HG03460 (cell line): ENCODE data around the gene DENND1A.

Source experiments
- ATAC-seq: cut with Tn5 transposase; IDR thresholded peaks from one replicate; pipeline ENCODE4 v1.9.1; 2021; ENCODE audit not compliant: unreplicated experiment

Gene DENND1A

DNA sequence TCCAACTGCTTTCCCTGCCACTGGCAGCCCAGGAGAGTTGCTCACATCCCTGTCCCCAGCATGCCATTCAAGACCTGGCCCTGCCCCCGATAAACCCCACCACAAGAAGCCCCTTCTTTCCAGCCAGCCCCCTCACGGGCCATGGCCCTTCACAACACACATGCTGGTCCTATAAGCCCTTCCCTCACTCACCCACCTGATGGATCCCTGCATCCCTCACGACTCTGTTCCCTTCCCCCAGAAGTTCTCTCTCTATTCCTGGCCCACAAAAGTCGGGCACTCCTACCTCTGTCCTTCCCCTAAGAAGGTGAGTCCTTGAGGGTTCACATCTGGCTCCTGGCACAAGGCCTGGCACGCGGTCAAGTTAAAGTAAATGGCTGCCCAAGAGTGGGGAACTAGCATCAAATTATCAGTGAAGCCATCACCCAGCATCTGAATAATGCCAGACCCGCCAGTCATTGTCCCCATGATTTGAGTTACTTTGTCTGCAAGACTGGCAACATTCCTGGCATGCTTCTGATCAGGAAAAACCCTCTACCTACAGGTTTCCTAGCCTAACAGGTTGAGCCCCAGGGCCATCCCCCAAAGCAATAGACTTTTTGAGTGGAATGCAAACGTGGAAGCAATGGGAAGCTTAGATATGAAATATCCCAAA is 508.0 kb downstream of the DENND1A start:
- ATAC-seq: no peak

DNA sequence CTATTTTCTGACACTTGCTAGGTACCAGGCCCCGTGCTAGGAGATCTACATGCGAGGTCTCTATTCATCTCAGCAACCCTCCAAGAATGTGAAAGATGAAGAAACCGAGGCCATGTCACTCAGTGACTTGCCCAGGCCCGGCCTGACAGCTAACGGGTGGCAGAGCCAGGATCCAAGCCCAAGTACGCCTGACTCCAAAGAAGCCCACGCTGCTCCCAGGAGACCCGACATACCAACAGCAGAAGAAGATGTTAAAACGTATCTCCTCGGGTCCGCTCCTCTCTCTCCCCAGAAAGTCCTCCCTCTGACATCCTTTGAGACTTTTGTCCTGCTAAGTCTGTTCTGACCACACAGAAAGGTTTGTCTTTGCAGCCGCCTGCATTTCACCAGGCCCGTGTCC is 508.7 kb downstream of the DENND1A start:
- no peak for ATAC-seq

GRCh38 chr9:123420592-123421111 is 509.3 kb downstream of the DENND1A start:
- no peak for ATAC-seq

DNA sequence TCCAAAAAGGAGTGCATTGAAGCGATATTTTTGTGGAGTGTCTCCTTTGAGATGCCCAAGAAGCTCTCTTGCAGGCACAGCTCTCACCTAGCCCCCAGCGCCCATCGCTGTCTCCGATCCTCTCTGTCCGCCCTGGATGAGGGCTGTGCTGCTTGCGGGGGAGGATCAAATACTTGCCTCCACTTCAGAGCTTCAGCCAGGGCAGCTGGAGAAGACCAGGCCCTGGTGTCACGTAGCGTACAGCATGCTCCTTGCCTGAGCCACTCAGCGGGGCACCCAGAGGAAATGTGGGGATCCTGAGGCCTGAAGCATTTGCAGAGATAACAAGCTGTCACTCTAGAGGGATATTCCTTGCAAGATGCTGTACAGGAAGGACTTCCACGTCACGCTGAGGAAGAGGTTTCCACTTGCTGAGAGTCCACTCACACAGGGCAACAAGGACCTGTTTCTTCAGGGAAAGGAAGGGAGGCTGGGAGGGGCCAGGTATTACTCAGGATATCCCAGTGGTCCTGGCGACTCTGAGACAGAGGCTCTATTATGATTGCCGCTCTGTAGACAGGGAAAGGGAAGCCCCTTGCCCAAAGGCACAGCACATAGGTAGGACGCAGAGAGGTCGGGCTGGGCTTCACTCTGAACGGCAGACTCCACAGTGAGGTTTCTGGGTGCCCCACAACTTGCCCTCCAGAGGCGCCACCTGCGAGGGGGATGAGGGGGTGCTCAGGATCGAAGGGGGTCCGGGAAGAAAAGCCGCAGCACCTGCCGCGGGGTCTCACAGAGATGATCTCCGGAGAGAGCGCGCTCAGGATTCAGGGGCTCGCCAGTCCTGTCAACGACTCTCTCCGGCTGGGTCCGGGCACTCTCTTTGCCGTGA is 510.0 kb downstream of the DENND1A start:
- ATAC-seq: no peak

DNA sequence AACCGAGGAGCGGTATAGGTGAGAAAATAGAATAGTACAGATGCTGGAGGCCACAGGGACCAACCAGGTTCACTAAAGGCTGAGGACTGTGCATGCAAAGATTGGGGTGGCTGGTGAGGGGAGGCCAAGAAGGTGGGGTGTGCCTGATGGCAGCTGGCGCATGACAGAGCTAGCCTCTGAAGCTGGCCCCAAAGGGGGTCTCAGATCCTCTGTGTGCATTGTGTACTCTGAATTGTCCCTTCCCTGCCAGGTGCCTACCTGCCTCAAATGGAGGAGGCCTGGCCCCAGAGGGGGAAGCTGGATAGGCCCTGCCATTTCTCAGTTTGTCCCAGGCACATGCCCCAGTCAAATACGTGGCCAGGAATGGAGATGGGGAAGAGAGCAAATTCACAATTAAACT is 510.8 kb downstream of the DENND1A start:
- no peak for ATAC-seq

GRCh38 chr9:123418506-123418905 is 511.4 kb downstream of the DENND1A start:
- ATAC-seq: no peak

DNA sequence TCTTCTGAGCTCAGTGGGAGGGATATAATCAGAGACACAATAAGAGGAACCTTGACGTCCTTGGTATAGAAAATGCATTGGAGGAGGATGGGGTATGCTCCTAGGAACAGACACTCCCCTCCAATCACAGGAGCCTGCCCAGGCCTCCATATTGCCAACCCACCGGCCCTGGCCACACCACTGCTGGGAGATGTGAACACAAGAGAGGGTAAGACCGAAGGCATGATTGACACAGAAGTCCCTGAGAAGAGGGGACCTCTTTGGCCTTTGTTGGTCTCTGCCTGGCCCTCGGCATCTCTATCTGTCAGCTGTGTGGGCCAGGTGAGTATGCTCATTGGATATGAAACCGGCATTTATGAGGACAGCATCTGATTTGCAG is 511.9 kb downstream of the DENND1A start:
- ATAC-seq: no peak

DNA sequence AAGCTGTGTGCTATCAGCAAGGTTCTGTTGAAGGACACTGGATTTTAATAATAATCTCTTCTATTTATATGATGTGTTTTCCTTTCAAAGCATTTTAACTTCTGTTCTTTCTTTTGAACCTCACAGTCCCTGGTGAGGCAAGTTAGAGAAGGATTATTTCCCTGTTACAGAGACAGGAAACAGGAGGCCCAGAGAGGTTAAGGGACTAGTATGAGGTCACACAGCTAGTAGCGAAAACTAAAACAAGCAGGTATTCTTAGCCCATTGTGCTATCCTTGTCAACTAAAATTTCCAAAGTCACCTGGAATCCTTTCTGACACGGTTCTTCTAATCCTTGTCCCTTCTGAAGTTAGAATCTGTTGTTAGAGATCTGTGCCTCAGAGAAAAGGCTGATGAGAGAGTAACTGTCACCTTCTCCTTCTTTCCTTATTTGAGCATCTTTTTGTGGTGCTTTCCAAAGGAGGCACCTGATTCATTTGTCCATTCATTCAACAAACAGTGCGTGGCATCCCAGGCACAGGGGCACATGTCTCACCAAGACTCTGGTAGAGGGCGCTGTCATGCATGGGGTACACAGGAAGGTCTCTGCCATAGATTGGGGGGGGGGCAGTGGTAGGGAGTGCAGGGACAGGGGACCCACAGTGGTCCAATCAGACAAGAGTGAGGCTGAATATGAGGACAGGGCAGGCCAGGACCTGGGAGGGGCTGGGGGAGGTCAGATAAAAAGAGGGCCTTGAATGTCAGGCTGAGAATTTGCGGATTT is 512.5 kb downstream of the DENND1A start:
- ATAC-seq: no peak

- ATAC-seq: no peak
Measured at GRCh38 chr9:123416176-123416575, 513.8 kb downstream of the DENND1A start.

- ATAC-seq: no peak
Measured at GRCh38 chr9:123414936-123415930, 514.7 kb downstream of the DENND1A start.

DNA sequence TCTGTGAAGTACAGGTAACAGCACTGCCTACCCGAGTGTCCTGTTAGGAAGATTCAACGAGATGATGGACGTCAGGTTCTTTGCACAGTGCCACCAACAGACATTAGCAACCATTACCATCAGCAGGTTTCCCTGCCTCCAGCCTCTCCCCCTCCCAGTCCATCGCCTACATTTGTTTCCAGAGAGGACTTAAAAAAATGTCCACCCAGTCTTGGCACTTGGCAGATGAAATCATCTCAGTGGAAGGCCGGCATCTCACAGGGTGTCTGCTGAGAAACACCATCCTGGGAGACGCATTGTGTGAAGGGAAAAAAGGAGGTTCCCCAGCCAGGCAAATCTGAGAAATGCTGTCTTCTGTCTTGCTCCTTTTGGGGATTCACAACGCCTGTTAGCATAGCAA is 515.7 kb downstream of the DENND1A start:
- ATAC-seq: no peak

DNA sequence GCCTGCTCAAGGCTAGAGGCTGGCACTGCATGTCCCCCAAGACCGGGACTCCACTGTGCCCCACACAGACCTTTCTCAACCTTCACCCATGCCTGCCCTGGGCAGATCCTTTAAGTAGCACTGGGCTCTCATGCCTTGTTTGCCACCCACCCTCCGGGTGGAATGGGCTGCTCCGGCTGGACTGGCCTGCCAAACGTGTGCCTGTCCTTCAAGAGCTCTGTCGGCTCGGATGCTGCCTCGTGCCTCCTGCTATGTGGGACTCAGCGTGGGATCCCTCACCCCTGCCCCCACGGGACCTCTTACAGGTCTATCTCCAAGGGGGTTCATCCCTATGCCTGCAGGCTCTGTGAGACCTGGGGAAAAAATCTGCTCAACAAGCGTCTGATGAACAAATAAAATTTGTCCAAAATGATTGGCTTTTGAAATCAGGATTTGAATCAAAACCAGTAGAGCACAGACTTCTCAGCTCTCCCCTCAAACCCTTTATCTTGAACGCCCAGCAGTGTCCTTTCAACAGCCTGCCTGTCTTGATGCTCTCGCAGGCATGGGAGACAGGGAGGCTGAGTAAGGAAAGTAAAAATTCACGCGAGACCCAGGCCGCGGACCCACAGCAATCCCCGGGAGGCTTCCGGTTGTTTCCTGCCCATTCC is 517.6 kb downstream of the DENND1A start:
- no peak for ATAC-seq

GRCh38 chr9:123411636-123412035 is 518.3 kb downstream of the DENND1A start:
- no peak for ATAC-seq

DNA sequence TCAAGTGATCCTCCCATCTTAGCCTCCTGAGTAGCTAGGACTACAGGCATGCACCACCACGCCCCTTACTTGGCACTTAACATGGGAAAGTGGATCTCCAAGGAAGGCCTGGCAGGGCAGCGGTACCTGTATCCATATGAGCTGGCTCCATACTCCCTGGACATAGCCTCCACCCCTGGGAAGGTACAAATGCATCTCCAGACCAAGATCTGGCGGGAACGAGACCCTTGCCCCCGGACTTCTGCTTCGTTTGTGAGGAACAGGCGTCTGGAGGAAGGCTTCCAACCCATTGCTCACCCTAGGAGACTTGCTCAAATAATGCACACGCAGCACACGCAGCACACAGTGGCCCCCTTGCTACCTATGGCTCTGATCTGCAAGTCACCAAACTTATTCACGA is 518.7 kb downstream of the DENND1A start:
- no peak for ATAC-seq

- no peak for ATAC-seq
Measured at GRCh38 chr9:123410281-123410910, 519.5 kb downstream of the DENND1A start.

GRCh38 chr9:123408313-123409262 is 521.3 kb downstream of the DENND1A start:
- ATAC-seq: no peak

GRCh38 chr9:123407217-123407851 is 522.6 kb downstream of the DENND1A start:
- no peak for ATAC-seq
